NCI-H2227 (cell line): ENCODE results near the gene TNIP2.
"Not testable (repeated sequence)": the region's sequence is repeated elsewhere in the genome, so short reads cannot be mapped to it uniquely, and the experiment has no call there.

Source experiments
- DNase-seq: peaks from one replicate; lab custom pipeline; 2025; ENCODE audit not compliant: unreplicated experiment; lab: John Stamatoyannopoulos, UW

TNIP2 gene

DNA sequence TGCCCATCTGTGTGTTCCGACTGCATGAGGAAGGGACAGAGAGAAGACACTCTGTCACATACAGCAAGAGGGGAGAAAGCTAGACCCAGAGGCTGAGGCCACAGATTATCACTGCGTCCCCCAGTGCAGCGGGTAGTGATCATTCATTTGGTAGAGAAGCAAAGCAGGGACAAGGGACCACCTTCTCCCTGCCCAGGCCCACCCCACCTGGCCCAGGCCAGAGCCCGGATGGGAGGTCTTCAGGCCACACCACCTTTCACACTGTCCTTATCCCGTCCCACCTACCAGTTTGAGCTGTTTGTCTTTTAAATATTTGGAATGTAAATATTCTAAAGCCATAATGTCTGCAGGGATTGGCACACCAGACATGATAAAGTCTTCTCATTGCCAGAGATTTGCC lies 10.6 kb downstream of the TNIP2 start:
- DNase-seq: no peak

DNA sequence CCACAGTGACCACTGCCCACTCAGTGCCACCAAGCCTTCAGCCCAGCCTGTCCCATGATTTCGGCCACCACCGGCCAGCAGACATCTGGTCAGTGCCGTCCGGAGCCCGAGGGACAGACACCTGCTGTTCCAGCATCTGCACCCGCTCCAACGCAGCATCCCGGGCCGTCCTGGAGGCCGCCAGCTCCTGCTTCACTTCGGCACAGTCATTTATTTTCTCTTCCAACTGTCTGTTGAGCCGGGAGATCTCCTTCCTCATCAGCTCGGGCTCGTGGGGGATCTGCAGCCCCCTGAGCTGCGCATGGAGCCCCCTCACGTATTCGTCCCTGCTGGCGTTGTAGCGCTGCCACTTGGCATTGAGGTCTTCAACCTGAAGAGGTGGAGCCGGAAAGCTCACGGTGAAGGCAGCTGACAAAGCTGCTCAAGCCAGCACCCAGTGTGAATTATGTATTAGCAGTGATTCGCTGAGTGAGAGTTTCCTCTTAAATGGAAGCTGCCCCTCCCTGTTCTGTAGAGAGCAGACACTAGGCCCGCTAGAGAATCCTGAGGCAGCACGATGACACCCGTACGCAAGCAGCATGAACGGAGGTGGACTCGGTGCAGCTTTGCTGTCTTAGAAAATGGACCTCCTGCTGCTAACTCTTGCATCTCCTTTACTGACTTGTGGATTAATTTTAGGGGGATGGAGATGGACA lies 11.4 kb downstream of the TNIP2 start:
- DNase-seq: no peak

GRCh38 chr4:2743518-2744445 lies 12.4 kb downstream of the TNIP2 start:
- no peak for DNase-seq

DNA sequence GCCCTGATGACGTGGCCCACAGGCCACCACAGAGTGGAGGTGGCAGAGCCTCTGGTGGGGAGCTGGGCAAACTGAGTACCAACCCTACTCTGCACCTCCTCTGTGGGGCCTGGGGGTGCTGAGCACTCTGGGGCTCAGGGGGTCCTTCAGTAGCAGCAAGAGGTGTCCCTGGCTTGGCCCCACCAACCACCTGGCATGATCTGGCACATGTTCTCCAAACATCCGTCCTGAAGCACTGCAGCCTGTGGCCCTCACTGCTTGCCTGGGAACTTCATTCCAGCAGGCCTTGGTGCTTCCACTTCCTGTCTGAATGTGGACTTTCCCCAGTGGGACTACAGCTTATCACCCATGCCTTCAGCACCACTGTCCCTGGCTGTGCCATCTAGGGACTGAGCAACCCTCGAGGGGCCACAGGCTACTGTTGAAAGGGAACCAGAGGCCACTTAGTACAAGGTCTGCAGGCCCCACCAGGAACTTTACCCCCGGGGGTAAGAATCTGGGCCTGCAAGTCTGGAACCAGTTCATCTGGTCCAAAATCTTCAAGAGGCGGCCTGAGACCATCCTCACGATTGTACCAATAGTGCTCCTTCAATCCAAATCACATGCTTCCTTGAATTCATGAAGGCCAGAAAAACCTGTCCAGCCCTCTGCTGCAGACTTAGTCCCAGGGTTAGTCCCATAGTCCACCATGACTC lies 13.2 kb downstream of the TNIP2 start:
- no peak for DNase-seq

GRCh38 chr4:2742081-2742822 lies 13.9 kb downstream of the TNIP2 start:
- DNase-seq: no peak

- no peak for DNase-seq
Measured at GRCh38 chr4:2741626-2742025, 14.5 kb downstream of the TNIP2 start.

- DNase-seq: not testable (repeated sequence)
Measured at GRCh38 chr4:2738296-2738695, 17.8 kb downstream of the TNIP2 start.

DNA sequence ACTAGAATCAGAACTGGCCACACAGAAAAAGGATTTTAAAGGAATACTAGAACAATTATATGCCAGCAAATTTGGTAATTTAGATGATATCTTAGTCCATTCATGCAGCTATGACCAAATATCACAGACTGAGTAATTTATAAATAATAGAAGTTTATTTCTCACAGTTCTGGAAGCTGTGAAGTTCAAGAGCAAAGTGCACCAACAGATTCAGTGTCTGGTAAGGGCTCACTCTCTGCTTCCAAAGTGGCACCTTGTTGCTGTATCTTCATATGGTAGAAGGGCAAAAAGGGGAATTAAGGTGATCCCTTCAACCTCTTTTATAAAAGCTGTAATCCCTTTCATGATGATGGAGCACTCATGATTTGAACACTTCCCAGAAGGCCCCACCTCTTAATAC lies 20.3 kb downstream of the TNIP2 start:
- no peak for DNase-seq

DNA sequence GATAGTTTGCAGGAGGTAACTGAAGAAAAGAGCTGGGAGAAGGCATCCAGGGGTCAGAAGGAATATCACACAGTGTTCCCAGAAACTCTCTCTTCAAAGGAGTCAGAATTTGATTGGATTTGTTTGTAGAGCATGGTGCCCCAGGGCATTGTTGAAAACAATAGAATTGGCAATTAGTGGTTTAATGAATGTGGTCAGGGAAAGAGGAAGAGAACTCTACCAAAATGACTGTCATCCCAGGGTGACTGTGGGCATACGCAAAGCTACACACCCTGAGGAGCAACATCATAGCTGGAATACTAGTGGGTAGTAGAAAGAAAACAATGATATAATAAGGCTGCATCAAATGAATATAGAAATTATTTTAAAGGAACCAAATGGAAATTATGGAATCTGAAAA lies 21.5 kb downstream of the TNIP2 start:
- DNase-seq: no peak

DNA sequence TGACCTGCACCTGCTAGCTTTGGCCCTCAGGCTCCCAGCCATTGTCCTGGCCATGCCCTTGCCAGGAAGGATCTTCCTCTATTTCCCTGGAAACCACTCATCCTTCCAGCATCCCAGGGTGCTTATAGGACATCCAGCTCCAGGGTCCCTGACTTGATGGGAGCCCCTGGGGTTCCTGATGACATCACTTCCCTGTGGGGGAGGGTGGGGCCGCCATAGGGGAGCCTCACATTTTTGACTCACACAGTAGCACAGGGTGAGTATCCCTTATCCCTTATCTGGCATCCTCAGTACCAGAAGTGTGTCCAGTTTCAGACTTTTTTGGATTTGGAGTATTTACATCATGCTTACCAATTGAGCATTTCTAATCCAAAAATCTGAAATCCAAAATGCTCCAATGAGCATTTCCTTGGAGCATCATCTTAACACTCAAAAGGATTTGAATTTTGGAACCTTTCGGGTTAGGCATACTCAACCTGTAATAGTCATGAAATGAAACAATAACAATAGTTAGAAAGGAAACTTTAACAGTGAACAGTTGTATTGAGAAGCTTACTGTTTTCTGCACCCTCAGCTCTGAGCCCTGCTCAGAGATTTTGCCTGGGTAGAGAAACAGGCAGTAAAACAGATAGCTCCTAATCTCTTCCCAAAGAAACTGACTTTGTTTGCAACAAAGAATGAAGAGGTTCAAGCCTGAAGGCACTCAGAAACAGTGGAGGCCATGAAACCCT lies 22.1 kb downstream of the TNIP2 start:
- DNase-seq: no peak

DNA sequence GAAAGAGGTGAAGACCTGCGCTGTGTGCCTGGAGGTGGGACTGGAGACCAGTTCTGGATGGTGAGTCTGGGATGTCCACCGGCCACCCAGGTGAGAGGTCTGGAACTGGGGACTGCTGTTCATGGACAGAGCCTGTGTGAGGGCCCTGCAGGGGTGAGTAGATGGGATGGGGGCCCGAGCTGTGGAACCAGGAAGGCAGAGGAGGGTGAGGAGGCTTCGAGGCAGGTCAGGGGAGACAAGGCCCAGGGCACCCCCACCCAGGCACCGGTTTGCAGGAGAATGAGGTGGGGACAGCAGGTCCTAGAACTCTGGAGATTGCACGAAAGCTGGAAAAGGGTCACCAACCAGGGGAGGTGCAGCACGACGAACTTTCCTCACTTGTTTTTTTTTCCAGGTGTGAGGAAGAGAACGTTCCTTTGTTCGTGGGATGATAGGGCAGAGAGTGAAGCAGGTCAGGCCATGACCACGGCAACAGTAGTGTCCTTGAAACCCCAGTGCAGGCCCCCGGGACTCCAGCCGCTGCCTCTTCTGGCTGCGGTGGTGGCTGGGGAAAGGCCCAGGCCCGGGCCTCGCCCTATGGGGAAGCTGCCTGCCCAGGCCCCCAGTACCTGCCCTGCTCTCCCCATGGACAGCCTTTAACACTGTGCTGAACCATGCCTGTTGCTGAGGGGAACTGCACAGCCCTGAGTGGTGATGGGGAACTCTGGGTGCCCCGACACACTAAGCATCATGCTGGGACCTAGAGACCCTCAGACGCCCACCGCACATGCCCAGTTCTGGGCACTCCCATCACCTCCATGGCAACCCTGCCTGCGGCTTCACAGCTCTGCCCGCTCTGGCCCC lies 22.9 kb downstream of the TNIP2 start:
- DNase-seq: no peak

- no peak for DNase-seq
Measured at GRCh38 chr4:2732526-2732925, 23.6 kb downstream of the TNIP2 start.

DNA sequence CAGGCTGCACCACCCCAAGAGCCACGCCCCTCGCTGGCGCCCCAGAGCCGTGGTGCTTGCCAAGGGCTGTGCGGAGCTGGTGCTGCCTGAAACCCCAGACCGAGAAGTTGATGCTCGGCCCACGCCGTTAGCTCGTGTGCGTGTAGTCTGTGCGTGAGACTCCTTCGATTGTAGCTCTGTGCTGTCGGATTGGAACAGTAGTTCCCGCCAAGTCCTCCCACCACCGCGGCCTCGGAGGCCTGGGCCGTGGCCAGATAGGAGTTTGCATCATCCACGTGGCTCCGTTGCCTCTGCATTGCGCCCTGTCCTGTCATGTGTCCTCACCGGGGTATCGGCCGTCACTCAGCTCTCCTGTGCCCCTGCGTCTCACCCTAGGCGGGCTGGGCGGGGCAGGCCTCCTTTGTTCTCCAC lies 24.2 kb downstream of the TNIP2 start:
- no peak for DNase-seq

DNA sequence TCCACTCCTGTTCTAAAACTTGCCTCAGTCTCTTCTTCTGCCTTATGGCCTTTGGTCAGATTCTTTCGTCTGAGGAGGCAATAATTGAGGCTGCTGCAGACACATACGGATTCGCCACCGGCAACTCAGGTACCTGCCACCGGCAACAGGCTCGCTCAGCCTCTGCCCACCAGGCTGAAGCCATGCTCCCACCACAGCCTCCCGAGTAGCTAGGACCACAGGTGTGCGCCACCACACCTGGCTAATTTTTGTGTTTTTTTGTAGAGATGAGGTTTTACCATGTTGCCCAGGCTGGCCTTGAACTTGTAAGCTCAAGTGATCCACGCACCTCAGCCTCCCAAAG lies 26.6 kb downstream of the TNIP2 start:
- DNase-seq: no peak

DNA sequence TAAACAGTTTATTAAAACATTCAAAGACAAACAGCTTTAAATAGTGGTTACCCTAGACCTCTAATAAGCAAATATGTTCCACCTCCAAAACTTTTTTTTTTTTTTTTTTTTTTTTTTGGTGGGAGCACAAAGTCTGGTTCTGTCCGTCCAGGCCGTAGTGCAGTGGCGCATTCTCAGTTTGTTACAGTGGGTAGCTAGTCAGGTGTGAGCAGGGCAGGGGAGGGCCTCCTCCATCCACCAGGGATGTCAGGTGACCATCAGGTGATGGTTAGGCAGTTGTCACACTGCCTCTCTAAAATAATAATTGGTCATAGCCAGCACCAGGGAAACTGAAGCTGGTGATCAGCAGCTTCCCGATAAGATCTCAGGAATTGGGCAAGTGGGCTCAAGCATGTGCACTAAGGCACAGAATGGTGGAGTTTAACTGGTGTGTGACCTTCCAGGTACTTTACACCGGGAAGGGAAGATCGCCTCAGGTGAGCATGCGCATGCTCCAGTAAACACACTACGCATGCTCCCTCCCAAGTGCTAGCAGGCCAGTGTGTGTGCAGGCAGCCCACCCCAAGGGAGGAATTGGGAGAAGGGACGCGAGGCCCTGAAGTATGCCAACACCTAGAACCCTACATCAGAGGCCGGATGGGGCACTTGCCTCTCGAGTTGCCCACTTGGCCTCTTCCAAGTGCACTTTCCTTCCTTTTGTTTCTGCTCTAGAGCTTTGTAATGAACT lies 27.2 kb downstream of the TNIP2 start:
- DNase-seq: no peak

- DNase-seq: no peak
Measured at GRCh38 chr4:2728221-2728620, 27.9 kb downstream of the TNIP2 start.

- DNase-seq: not testable (repeated sequence)
Measured at GRCh38 chr4:2726881-2727280, 29.3 kb downstream of the TNIP2 start.

GRCh38 chr4:2725380-2725779 lies 30.8 kb downstream of the TNIP2 start:
- no peak for DNase-seq

GRCh38 chr4:2723751-2724150 lies 32.4 kb downstream of the TNIP2 start:
- no peak for DNase-seq
